Measurements from ENCODE around the gene SLX9.

SLX9 gene

GRCh38 chr21:45016031-45016405 is 76.2 kb downstream of the SLX9 start:
- no peaks in the 10 kb centered on the region for H3K9me3 ChIP-seq (ENCODE audit: control insufficient read depth in 2 of 2, low read length in 2 of 2)
- no peaks in the 10 kb centered on the region for H3K4me1 ChIP-seq (ENCODE audit: control insufficient read depth in 2 of 2, insufficient read depth in 2 of 2, low read length in 2 of 2)
- no peak overlapping the region for H3K4me3 ChIP-seq (ENCODE audit: low read length in 2 of 2)
- H3K9ac ChIP-seq (ENCODE audit: low read depth in 1 of 2, low read length in 2 of 2): no peak overlapping the region
- H3K27me3 ChIP-seq (ENCODE audit: control insufficient read depth in 2 of 2, insufficient read depth in 2 of 2, low read length in 2 of 2): peaks cover 12 to 48% of the 10 kb centered on the region in 2 donors
- H3K27ac ChIP-seq (ENCODE audit: low read depth in 2 of 2, low read length in 2 of 2): no peak overlapping the region
- H3K36me3 ChIP-seq (ENCODE audit: control insufficient read depth in 2 of 2, insufficient read depth in 2 of 2, low read length in 2 of 2): no peaks in the 10 kb centered on the region

- H3K9me3 ChIP-seq (ENCODE audit: control insufficient read depth in 2 of 2, low read length in 2 of 2): no peaks in the 10 kb centered on the region
- no peak overlapping the region for H3K27ac ChIP-seq (ENCODE audit: low read depth in 2 of 2, low read length in 2 of 2)
- H3K9ac ChIP-seq (ENCODE audit: low read depth in 1 of 2, low read length in 2 of 2): no peak overlapping the region
- no peak overlapping the region for H3K4me3 ChIP-seq (ENCODE audit: low read length in 2 of 2)
- H3K27me3 ChIP-seq (ENCODE audit: control insufficient read depth in 2 of 2, insufficient read depth in 2 of 2, low read length in 2 of 2): peaks cover 13 to 46% of the 10 kb centered on the region in 2 donors
- H3K36me3 ChIP-seq (ENCODE audit: control insufficient read depth in 2 of 2, insufficient read depth in 2 of 2, low read length in 2 of 2): no peaks in the 10 kb centered on the region
- H3K4me1 ChIP-seq (ENCODE audit: control insufficient read depth in 2 of 2, insufficient read depth in 2 of 2, low read length in 2 of 2): no peaks in the 10 kb centered on the region
These were observed 76.7 kb downstream of the SLX9 start for GRCh38 chr21:45016406-45017038.

GRCh38 chr21:45017039-45017960 is 77.5 kb downstream of the SLX9 start:
- no peaks in the 10 kb centered on the region for H3K36me3 ChIP-seq (ENCODE audit: control insufficient read depth in 2 of 2, insufficient read depth in 2 of 2, low read length in 2 of 2)
- H3K9me3 ChIP-seq (ENCODE audit: control insufficient read depth in 2 of 2, low read length in 2 of 2): no peaks in the 10 kb centered on the region
- H3K4me3 ChIP-seq (ENCODE audit: low read length in 2 of 2): no peak overlapping the region
- peaks cover 13 to 42% of the 10 kb centered on the region in 2 donors for H3K27me3 ChIP-seq (ENCODE audit: control insufficient read depth in 2 of 2, insufficient read depth in 2 of 2, low read length in 2 of 2)
- H3K27ac ChIP-seq (ENCODE audit: low read depth in 2 of 2, low read length in 2 of 2): no peak overlapping the region
- H3K4me1 ChIP-seq (ENCODE audit: control insufficient read depth in 2 of 2, insufficient read depth in 2 of 2, low read length in 2 of 2): no peaks in the 10 kb centered on the region
- no peak overlapping the region for H3K9ac ChIP-seq (ENCODE audit: low read depth in 1 of 2, low read length in 2 of 2)

- Histone ChIP-seq H3K27ac (ENCODE audit: low read depth in 2 of 2, low read length in 2 of 2) (no peak overlapping the region), H3K4me3 (ENCODE audit: low read length in 2 of 2) (no peak overlapping the region), H3K36me3 (ENCODE audit: control insufficient read depth in 2 of 2, insufficient read depth in 2 of 2, low read length in 2 of 2) (no peaks in the 10 kb centered on the region), H3K9me3 (ENCODE audit: control insufficient read depth in 2 of 2, low read length in 2 of 2) (no peaks in the 10 kb centered on the region), H3K9ac (ENCODE audit: low read depth in 1 of 2, low read length in 2 of 2) (no peak overlapping the region), H3K27me3 (ENCODE audit: control insufficient read depth in 2 of 2, insufficient read depth in 2 of 2, low read length in 2 of 2) (peaks cover 12 to 31% of the 10 kb centered on the region in 2 donors), H3K4me1 (ENCODE audit: control insufficient read depth in 2 of 2, insufficient read depth in 2 of 2, low read length in 2 of 2) (no peaks in the 10 kb centered on the region)
These were observed 78.6 kb downstream of the SLX9 start for GRCh38 chr21:45018131-45019075.

GRCh38 chr21:45019076-45019886 is 79.5 kb downstream of the SLX9 start:
- Histone ChIP-seq H3K27me3 (ENCODE audit: control insufficient read depth in 2 of 2, insufficient read depth in 2 of 2, low read length in 2 of 2) (peaks cover 11 to 31% of the 10 kb centered on the region in 2 donors), H3K9ac (ENCODE audit: low read depth in 1 of 2, low read length in 2 of 2) (no peak overlapping the region), H3K4me3 (ENCODE audit: low read length in 2 of 2) (no peak overlapping the region), H3K27ac (ENCODE audit: low read depth in 2 of 2, low read length in 2 of 2) (peak overlapping the region in 1 of 2 donors; percentile 4), H3K4me1 (ENCODE audit: control insufficient read depth in 2 of 2, insufficient read depth in 2 of 2, low read length in 2 of 2) (no peaks in the 10 kb centered on the region), H3K36me3 (ENCODE audit: control insufficient read depth in 2 of 2, insufficient read depth in 2 of 2, low read length in 2 of 2) (no peaks in the 10 kb centered on the region), H3K9me3 (ENCODE audit: control insufficient read depth in 2 of 2, low read length in 2 of 2) (no peaks in the 10 kb centered on the region)

- Histone ChIP-seq H3K27me3 (ENCODE audit: control insufficient read depth in 2 of 2, insufficient read depth in 2 of 2, low read length in 2 of 2) (peaks cover 11 to 27% of the 10 kb centered on the region in 2 donors), H3K27ac (ENCODE audit: low read depth in 2 of 2, low read length in 2 of 2) (no peak overlapping the region)
These were observed 80.2 kb downstream of the SLX9 start for GRCh38 chr21:45019887-45020537.

GRCh38 chr21:45020629-45021427 is 81.0 kb downstream of the SLX9 start:
- Histone ChIP-seq H3K27ac (ENCODE audit: low read depth in 2 of 2, low read length in 2 of 2) (no peak overlapping the region), H3K9ac (ENCODE audit: low read depth in 1 of 2, low read length in 2 of 2) (no peak overlapping the region)

More at GRCh38 chr21:45019887-45020537, 80.2 kb downstream of the SLX9 start:
- Histone ChIP-seq H3K4me1 (ENCODE audit: control insufficient read depth in 2 of 2, insufficient read depth in 2 of 2, low read length in 2 of 2) (no peaks in the 10 kb centered on the region), H3K36me3 (ENCODE audit: control insufficient read depth in 2 of 2, insufficient read depth in 2 of 2, low read length in 2 of 2) (no peaks in the 10 kb centered on the region), H3K4me3 (ENCODE audit: low read length in 2 of 2) (no peak overlapping the region), H3K9ac (ENCODE audit: low read depth in 1 of 2, low read length in 2 of 2) (no peak overlapping the region), H3K9me3 (ENCODE audit: control insufficient read depth in 2 of 2, low read length in 2 of 2) (peaks cover 0 to 1% of the 10 kb centered on the region in 2 donors)

GRCh38 chr21:45021428-45022347 is 81.9 kb downstream of the SLX9 start:
- H3K4me3 ChIP-seq (ENCODE audit: low read length in 2 of 2): no peak overlapping the region
- H3K27ac ChIP-seq (ENCODE audit: low read depth in 2 of 2, low read length in 2 of 2): no peak overlapping the region
- H3K9ac ChIP-seq (ENCODE audit: low read depth in 1 of 2, low read length in 2 of 2): no peak overlapping the region
- H3K4me1 ChIP-seq (ENCODE audit: control insufficient read depth in 2 of 2, insufficient read depth in 2 of 2, low read length in 2 of 2): no peaks in the 10 kb centered on the region
- peaks cover 0 to 1% of the 10 kb centered on the region in 2 donors for H3K9me3 ChIP-seq (ENCODE audit: control insufficient read depth in 2 of 2, low read length in 2 of 2)
- H3K36me3 ChIP-seq (ENCODE audit: control insufficient read depth in 2 of 2, insufficient read depth in 2 of 2, low read length in 2 of 2): no peaks in the 10 kb centered on the region
- H3K27me3 ChIP-seq (ENCODE audit: control insufficient read depth in 2 of 2, insufficient read depth in 2 of 2, low read length in 2 of 2): peaks cover 11 to 21% of the 10 kb centered on the region in 2 donors

More at GRCh38 chr21:45020629-45021427, 81.0 kb downstream of the SLX9 start:
- H3K4me3 ChIP-seq (ENCODE audit: low read length in 2 of 2): no peak overlapping the region
- peaks cover 0 to 1% of the 10 kb centered on the region in 2 donors for H3K9me3 ChIP-seq (ENCODE audit: control insufficient read depth in 2 of 2, low read length in 2 of 2)
- no peaks in the 10 kb centered on the region for H3K36me3 ChIP-seq (ENCODE audit: control insufficient read depth in 2 of 2, insufficient read depth in 2 of 2, low read length in 2 of 2)
- no peaks in the 10 kb centered on the region for H3K4me1 ChIP-seq (ENCODE audit: control insufficient read depth in 2 of 2, insufficient read depth in 2 of 2, low read length in 2 of 2)
- H3K27me3 ChIP-seq (ENCODE audit: control insufficient read depth in 2 of 2, insufficient read depth in 2 of 2, low read length in 2 of 2): peaks cover 11 to 25% of the 10 kb centered on the region in 2 donors
